ENCODE measurements around the gene FER. TPM values are rescaled to one million over a fixed set of nuclear protein-coding genes. Genes with fewer than 3 reads are reported as not detected.
"Not testable (repeated sequence)": the region's sequence is repeated elsewhere in the genome, so short reads cannot be mapped to it uniquely, and the experiment has no call there.

FER gene
- total RNA-seq, 1 donor from 2014 or later, result 19.2 TPM

DNA sequence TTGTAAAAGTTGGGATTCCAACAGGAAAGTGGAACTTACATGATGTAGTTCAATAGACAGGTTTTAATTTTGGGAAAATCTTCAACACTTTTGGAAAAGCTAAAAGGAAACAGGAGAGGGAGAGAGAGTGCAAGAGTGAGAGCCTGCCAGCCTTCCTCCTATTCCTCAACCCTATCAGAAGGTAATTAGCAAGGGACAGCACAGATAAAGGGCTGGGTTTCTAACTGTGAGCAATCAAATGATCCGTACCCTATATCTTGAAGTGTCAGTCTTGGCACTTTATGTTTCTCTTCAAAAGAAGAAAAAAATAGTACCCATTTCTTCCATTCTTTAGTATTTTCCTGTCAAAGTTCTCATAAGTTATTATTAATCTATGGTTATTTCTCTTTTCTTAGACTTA is 79.4 kb downstream of the FER start:
- Histone ChIP-seq H3K9me3 (no peaks in the 10 kb centered on the region), H3K27me3 (no peaks in the 10 kb centered on the region), H3K4me3 (no peak overlapping the region), H3K36me3 (no peaks in the 10 kb centered on the region), H3K4me1 (no peaks in the 10 kb centered on the region), H3K27ac (no peak overlapping the region)
- TF ChIP-seq POLR2AphosphoS5 (IDR thresholded peaks at IDR 0.05; ENCODE audit: insufficient read depth in 1 of 2, low read depth in 1 of 2), result no peak
- TF ChIP-seq, protein P1, sequence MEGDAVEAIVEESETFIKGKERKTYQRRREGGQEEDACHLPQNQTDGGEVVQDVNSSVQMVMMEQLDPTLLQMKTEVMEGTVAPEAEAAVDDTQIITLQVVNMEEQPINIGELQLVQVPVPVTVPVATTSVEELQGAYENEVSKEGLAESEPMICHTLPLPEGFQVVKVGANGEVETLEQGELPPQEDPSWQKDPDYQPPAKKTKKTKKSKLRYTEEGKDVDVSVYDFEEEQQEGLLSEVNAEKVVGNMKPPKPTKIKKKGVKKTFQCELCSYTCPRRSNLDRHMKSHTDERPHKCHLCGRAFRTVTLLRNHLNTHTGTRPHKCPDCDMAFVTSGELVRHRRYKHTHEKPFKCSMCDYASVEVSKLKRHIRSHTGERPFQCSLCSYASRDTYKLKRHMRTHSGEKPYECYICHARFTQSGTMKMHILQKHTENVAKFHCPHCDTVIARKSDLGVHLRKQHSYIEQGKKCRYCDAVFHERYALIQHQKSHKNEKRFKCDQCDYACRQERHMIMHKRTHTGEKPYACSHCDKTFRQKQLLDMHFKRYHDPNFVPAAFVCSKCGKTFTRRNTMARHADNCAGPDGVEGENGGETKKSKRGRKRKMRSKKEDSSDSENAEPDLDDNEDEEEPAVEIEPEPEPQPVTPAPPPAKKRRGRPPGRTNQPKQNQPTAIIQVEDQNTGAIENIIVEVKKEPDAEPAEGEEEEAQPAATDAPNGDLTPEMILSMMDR (IDR thresholded peaks at IDR 0.05), result no peak
- TF ChIP-seq POLR2A (IDR thresholded peaks at IDR 0.05), result no peak
- DNase-seq (ENCODE audit: extremely low spot score in 2 of 2), result no peak
- intact Hi-C loops (cut with DNase I), result no loop called here

DNA sequence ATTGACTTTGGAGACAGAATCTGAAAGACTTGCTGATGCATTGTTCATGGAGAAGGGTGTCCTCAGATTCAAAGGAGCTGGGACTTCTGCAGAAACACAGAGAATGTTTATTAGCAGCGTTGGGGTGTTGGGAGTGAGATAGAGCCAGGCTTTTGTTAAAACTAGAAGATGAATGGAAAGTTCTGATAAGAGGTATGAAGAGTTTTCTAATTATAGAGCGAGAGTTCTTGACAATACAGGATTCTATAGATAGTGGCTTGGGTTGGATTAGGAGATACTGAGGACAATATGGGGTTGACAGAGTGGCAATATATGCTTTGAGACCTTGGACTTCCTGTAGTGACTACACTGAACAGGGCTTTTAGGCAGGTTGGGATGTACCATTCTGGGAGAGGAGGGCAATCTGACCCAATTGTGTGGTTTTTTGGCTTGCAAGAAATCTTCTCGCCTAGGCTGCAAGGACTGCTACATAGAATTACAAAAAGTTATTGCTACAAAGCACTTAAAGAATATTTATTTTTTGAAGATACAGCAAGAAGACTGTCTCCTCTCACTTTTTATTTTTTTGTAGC is 83.1 kb downstream of the FER start:
- Histone ChIP-seq H3K4me3 (no peak overlapping the region), H3K27ac (no peak overlapping the region), H3K9me3 (no peaks in the 10 kb centered on the region), H3K27me3 (no peaks in the 10 kb centered on the region), H3K4me1 (no peaks in the 10 kb centered on the region), H3K36me3 (no peaks in the 10 kb centered on the region)
- intact Hi-C loops (cut with DNase I), result loop anchor here (5.0 kb wide), 1 partner anchor 698 kb away; no protein-coding TSS in a partner anchor
- TF ChIP-seq, protein P1 (IDR thresholded peaks at IDR 0.05), result no peak
- no peak for TF ChIP-seq POLR2AphosphoS5 (IDR thresholded peaks at IDR 0.05; ENCODE audit: insufficient read depth in 1 of 2, low read depth in 1 of 2)
- TF ChIP-seq POLR2A (IDR thresholded peaks at IDR 0.05), result no peak
- DNase-seq (ENCODE audit: extremely low spot score in 2 of 2), result no peak

DNA sequence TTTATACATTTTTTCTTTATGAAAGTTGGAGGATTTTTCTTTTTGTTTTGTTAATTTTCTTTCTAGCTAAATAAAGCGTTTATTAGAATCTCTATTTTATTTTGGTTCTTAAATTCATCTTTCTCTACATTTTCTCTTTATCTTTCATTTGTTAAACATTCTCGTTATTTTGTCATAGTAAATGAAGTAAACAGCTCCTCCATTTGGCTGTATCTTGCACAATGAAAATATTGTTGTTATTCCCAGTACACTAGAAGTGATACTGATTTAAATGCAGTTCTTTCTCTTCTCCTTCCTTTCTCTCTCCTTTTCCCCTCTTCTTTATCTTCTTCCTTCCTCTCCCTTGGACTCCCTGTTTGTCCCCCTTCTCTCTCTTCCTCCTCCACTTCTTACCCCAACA is 88.8 kb downstream of the FER start:
- Histone ChIP-seq H3K4me1 (no peaks in the 10 kb centered on the region), H3K9me3 (no peaks in the 10 kb centered on the region), H3K27me3 (no peaks in the 10 kb centered on the region), H3K36me3 (no peaks in the 10 kb centered on the region), H3K27ac (no peak overlapping the region), H3K4me3 (no peak overlapping the region)
- DNase-seq (ENCODE audit: extremely low spot score in 2 of 2), result no peak
- TF ChIP-seq POLR2AphosphoS5 (IDR thresholded peaks at IDR 0.05; ENCODE audit: insufficient read depth in 1 of 2, low read depth in 1 of 2) (no peak), POLR2A (IDR thresholded peaks at IDR 0.05) (no peak)
- TF ChIP-seq, protein P1 (IDR thresholded peaks at IDR 0.05), result no peak
- intact Hi-C loops (cut with DNase I), result no loop called here

DNA sequence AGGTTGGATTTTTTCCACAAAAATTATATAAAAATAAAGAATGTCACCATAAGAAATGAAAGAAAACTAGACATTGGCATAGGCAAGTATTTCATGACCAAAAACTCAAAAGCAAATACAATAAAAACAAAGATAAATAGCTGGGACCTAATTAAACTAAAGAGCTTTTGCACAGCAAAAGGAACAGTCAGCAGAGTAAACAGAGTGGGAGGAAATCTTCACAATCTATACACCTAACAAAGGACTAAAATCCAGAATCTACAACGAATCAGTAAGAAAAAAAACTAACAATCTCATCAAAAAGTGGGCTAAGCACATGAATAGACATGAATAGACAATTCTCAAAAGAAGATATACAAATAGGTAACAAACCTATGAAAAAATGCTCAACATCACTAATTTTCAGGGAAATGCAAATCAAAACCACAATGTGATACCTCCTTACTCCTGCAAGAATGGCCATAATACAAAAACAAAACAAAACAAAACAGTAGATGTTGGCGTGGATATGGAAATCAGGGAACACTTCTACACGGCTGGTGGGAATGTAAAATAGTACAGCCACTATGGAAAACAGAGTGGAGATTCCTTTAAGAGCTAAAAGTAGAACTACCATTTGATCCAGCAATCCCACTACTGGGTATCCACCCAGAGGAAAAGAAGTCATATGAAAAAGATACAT is 94.7 kb downstream of the FER start:
- H3K4me3 ChIP-seq; DNase-seq (ENCODE audit: extremely low spot score in 2 of 2): not testable (repeated sequence)

DNA sequence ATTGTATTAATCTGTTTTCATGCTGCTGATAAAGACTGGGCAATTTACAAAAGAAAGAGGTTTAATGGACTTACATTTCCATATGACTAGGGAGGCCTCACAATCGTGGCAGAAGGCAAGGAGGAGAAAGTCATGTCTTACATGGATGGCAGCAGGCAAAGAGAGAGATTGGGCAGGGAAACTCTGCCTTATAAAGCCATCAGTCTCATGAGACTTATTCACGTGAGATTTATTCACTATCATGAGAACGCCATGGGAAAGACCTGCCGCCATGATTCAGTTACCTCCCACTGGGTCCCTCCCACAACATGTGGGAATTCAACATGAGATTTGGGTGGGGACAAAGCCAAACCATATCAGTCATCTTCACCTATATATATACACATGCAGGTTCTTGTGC is 103.4 kb downstream of the FER start:
- H3K9me3 ChIP-seq; DNase-seq (ENCODE audit: extremely low spot score in 2 of 2); H3K27ac ChIP-seq; H3K4me1 ChIP-seq; H3K4me3 ChIP-seq; intact Hi-C loops (cut with DNase I); H3K36me3 ChIP-seq; H3K27me3 ChIP-seq: not testable (repeated sequence)

More for the DNA sequence above, 94.7 kb downstream of the FER start:
- H3K27me3 ChIP-seq; H3K9me3 ChIP-seq; H3K27ac ChIP-seq; intact Hi-C loops (cut with DNase I); H3K4me1 ChIP-seq; H3K36me3 ChIP-seq: not testable (repeated sequence)

DNA sequence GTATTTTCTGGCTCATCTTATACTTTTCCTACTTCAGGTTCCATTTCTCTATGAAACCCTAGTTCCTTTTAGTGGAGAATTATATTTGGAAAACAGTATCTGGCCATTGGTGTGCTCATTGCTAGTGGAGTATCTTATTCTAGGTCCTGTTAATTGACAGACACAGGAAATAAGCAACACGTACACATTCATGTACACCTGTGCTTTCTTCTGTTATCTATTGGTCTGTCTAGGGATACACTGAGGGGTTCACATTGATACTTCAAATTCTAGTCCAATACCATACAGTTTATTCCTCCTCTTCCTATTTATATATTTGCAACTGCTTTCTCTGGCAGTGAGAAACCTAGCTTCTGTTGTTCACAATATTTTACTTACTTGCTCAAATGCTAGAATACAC is 110.2 kb downstream of the FER start:
- Histone ChIP-seq H3K27me3 (no peaks in the 10 kb centered on the region), H3K27ac (no peak overlapping the region), H3K36me3 (no peaks in the 10 kb centered on the region), H3K4me1 (no peaks in the 10 kb centered on the region), H3K4me3 (no peak overlapping the region), H3K9me3 (no peaks in the 10 kb centered on the region)
- intact Hi-C loops (cut with DNase I), result no loop called here
- no peak for TF ChIP-seq POLR2AphosphoS5 (IDR thresholded peaks at IDR 0.05; ENCODE audit: insufficient read depth in 1 of 2, low read depth in 1 of 2)
- no peak for TF ChIP-seq POLR2A (IDR thresholded peaks at IDR 0.05)
- TF ChIP-seq, protein P1 (IDR thresholded peaks at IDR 0.05), result no peak
- DNase-seq (ENCODE audit: extremely low spot score in 2 of 2), result no peak
